Spleen (tissue), 11 donors: Measurements from ENCODE around the gene FBXO31. TPM values are rescaled to one million over a fixed set of nuclear protein-coding genes. Genes with fewer than 3 reads are reported as not detected.

Experiments
- DNase-seq: peaks from one replicate; pipeline ENCODE4 v3.0.0-alpha.2; 2020
- H3K27ac ChIP-seq, 8 donors: fragments of 200-600 bp; sonication (generic) in 7 of 8; 1 replicate in 4 of 8; 2 replicates in 4 of 8; pipeline versions ENCODE4 v1.5.0 to v1.8.0; 2016 to 2021; ENCODE audit warnings: inconsistent platforms in 4 of 8, mild to moderate bottlenecking in 4 of 8, moderate library complexity in 1 of 8
- H3K27me3 ChIP-seq, 7 donors: fragments of 200-600 bp; sonication (generic) in 6 of 7; replicated peaks in 1 of 7; 1 replicate in 4 of 7; 2 replicates in 3 of 7; pipeline versions ENCODE4 v1.5.0 to v1.8.0; 2016 to 2021; ENCODE audit warnings: inconsistent platforms in 3 of 7, mild to moderate bottlenecking in 1 of 7
- H3K36me3 ChIP-seq, 6 donors: fragments of 200-600 bp; sonication (generic) in 5 of 6; 1 replicate in 4 of 6; 2 replicates in 2 of 6; pipeline versions ENCODE4 v1.5.0 to v1.8.0; 2016 to 2021; ENCODE audit warnings: inconsistent platforms in 2 of 6
- H3K4me1 ChIP-seq, 6 donors: fragments of 200-600 bp; sonication (generic) in 5 of 6; 1 replicate in 3 of 6; 2 replicates in 3 of 6; pipeline versions ENCODE4 v1.5.0 to v1.8.0; 2016 to 2021; ENCODE audit warnings: inconsistent platforms in 3 of 6
- H3K4me3 ChIP-seq, 8 donors: fragments of 200-600 bp; sonication (generic) in 7 of 8; 1 replicate in 4 of 8; 2 replicates in 4 of 8; pipeline versions ENCODE4 v1.5.0 to v1.8.0; 2016 to 2021; ENCODE audit warnings: inconsistent platforms in 4 of 8, mild to moderate bottlenecking in 4 of 8, moderate library complexity in 2 of 8
- H3K9me3 ChIP-seq, 8 donors: fragments of 200-600 bp; sonication (generic) in 7 of 8; 1 replicate in 4 of 8; 2 replicates in 4 of 8; pipeline versions ENCODE4 v1.5.0 to v1.8.0; 2016 to 2021; ENCODE audit warnings: inconsistent platforms in 4 of 8
- POLR2A ChIP-seq, 3 donors: fragments of 450-650 bp; IDR thresholded peaks; one replicate each; pipeline ENCODE4 v1.5.1; 2017; ENCODE audit warnings: antibody characterized with exemption in 3 of 3, mild to moderate bottlenecking in 1 of 3
- POLR2AphosphoS5 ChIP-seq, 3 donors: sonication (generic); formaldehyde crosslinking; IDR thresholded peaks; one replicate each; pipeline ENCODE4 v1.5.1; 2017; ENCODE audit warnings: antibody characterized with exemption in 3 of 3
- WGBS, 5 donors: extraction: QIAGEN DNeasy Blood & Tissue Kit in 3 of 5; methylation state at CpG; one replicate each; pipeline versions ENCODE4 v1.1.5 to v1.1.7; 2013 to 2018; 5-methylcytosine and 5-hydroxymethylcytosine counted together
- intact Hi-C: fragments of 100-400 bp; cut with DNase I; formaldehyde crosslinking; loops from one replicate; pipeline ENCODE4 v1.15.0; 2023; ENCODE audit warnings: low total_unique reads
- polyA plus RNA-seq, 3 donors: library from polyadenylated mRNA; stranded (reverse); fragments of 200-250 nt; gene quantifications; one replicate each; pipeline ENCODE4 v1.2.1, GENCODE V29; 2013
- total RNA-seq, 7 donors: library from RNA; depleted of rRNA in 3 of 7; stranded (reverse); fragments of >200 nt in 3 of 7; fragmentation: NEBNext Ultra II Directional in 4 of 7; extraction: Animal tissue kit (Norgen Biotek cat#: 25700) in 4 of 7; gene quantifications; one replicate each; pipeline versions ENCODE4 v1.1.0 to v1.2.1, GENCODE V29; 2016 to 2021
- TF ChIP-seq, protein P1 (sequence below), 11 experiments: fragments of 200-600 bp in 7 of 11; fragments of 450-650 bp in 4 of 11; sonication (generic) in 4 of 11; IDR thresholded peaks in 8 of 11; conservative IDR thresholded peaks in 3 of 11; 1 replicate in 7 of 11; 2 replicates in 4 of 11; pipeline versions ENCODE4 v1.4.0 to v1.8.0; 2016 to 2021; ENCODE audit warnings: antibody characterized with exemption in 11 of 11, inconsistent platforms in 4 of 11, mild to moderate bottlenecking in 1 of 11
- donor health status: healthy with polysubstance abuse.
- donor health status: DM: no; HTN: no; CAD: no; lungs with moderate emphysema.
- donor health status: DM: no; HTN: no; CAD: no.
- donor health status: Bipolar disorder and iron deficiency.
- donor health status: healthy.
- donor health status: DM: no; HTN: no; CAD: no.
- donor health status: DM: yes; HTN: yes; CAD: no.

The FBXO31 gene
- total and polyA plus RNA-seq, 10 donors = 7.9 to 30.6 (median 26.7) TPM

DNA sequence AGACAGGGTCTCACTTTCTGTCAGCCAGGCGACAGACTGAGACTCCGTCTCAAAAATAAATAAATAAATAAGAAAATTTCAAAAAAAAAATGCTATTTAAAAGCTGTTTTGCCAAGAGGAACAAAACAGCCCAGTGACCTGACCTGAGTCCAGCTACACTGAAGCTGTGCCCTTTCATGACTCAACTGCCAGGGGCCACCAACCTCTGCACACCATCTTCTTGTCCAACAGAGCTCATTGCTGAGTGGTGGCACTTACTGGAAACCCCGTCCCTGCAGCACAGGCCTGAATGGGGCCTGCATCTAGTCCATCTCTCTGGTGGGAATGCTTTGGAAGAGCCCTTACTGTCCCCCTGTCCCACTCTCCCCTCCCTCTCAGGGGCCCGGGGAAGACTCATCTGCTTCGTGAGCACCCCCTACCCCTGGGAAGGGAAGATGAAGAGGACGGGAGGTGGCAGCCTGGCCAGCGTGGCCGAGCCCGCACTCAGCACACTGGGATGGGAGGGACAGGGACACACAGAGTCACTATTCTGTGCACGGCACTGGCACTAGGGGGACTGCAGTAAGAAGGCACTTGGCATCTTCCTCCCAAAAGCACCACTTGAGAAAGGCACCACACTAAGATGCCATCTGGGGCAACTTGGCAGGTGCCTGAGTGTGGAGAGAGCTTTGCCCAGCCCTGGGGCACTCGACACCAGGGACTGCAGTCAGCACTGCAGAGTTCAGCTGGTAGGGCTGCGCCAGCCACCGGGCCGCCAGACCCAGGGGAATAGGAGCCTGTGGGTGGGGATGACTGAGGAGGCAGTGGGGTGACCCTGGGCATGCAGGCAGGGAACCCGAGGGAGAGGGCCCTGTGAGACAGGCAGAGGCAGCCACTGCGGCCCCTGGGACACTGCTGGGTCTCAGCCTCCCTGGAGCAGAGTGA, 13.5 kb downstream of the FBXO31 start:
- intact Hi-C loops = no loop called here

DNA sequence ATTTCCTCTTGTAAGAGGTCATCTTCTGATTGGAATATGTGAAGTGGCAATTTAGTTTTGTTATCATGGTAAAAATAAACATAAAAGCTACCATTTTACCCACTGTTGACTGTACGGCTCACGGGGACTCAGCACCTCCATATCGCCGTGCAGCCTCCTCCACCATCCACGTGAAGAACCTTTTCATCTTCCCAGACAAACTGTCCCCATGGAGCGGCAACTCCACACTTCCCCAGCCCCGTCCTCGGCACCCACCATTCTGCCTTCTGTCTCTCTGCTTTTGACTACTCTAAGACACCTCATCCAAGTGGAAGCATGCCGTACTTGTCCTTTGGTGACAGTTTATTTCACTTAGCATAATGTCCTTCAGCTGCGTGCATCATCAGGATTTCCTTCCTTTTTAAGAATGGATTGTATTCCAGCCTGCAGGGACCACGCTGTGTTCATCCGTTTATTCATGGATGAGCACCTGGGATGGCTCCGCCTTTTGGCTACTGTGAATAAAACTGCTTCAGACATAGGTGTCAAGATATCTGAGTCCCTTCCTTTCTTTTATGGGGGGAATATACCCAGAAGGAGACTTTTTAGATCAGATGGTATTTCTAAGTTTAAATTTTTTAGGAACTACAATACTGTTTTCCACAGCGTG, 14.3 kb downstream of the FBXO31 start:
- Histone ChIP-seq H3K27ac (no peak overlapping the region), H3K4me1 (peaks cover 0 to 62% (median 32%) of the 10 kb centered on the region in 6 donors), H3K9me3 (no peaks in the 10 kb centered on the region), H3K4me3 (no peak overlapping the region), H3K27me3 (no peaks in the 10 kb centered on the region), H3K36me3 (peaks cover 0 to 31% (median 0%) of the 10 kb centered on the region in 6 donors)
- intact Hi-C loops = no loop called here
- TF ChIP-seq POLR2AphosphoS5 (IDR thresholded peaks at IDR 0.05) (no peak), POLR2A (IDR thresholded peaks at IDR 0.05) (no peak)
- TF ChIP-seq, protein P1, sequence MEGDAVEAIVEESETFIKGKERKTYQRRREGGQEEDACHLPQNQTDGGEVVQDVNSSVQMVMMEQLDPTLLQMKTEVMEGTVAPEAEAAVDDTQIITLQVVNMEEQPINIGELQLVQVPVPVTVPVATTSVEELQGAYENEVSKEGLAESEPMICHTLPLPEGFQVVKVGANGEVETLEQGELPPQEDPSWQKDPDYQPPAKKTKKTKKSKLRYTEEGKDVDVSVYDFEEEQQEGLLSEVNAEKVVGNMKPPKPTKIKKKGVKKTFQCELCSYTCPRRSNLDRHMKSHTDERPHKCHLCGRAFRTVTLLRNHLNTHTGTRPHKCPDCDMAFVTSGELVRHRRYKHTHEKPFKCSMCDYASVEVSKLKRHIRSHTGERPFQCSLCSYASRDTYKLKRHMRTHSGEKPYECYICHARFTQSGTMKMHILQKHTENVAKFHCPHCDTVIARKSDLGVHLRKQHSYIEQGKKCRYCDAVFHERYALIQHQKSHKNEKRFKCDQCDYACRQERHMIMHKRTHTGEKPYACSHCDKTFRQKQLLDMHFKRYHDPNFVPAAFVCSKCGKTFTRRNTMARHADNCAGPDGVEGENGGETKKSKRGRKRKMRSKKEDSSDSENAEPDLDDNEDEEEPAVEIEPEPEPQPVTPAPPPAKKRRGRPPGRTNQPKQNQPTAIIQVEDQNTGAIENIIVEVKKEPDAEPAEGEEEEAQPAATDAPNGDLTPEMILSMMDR (IDR thresholded peaks at IDR 0.05 in 8 of 11, conservative IDR thresholded peaks at IDR 0.05 in 3 of 11) = no peak
- peak; percentile 20 for DNase-seq
- WGBS, 5 donors = 76 to 87% (median 84%) methylated on average over 14 of the region's 14 CpGs

More for the DNA sequence above, 13.5 kb downstream of the FBXO31 start:
- Histone ChIP-seq H3K9me3 (no peaks in the 10 kb centered on the region), H3K4me3 (no peak overlapping the region), H3K4me1 (peaks cover 0 to 58% (median 27%) of the 10 kb centered on the region in 6 donors), H3K27ac (no peak overlapping the region), H3K27me3 (no peaks in the 10 kb centered on the region), H3K36me3 (peaks cover 0 to 30% (median 0%) of the 10 kb centered on the region in 6 donors)
- no peak for TF ChIP-seq POLR2AphosphoS5 (IDR thresholded peaks at IDR 0.05)
- no peak for TF ChIP-seq POLR2A (IDR thresholded peaks at IDR 0.05)
- TF ChIP-seq, protein P1 (IDR thresholded peaks at IDR 0.05 in 8 of 11, conservative IDR thresholded peaks at IDR 0.05 in 3 of 11) = no peak
- 85 to 89% (median 86%) methylated on average over 16 of the region's 16 CpGs for WGBS, 5 donors
- DNase-seq = peak; percentile 67

DNA sequence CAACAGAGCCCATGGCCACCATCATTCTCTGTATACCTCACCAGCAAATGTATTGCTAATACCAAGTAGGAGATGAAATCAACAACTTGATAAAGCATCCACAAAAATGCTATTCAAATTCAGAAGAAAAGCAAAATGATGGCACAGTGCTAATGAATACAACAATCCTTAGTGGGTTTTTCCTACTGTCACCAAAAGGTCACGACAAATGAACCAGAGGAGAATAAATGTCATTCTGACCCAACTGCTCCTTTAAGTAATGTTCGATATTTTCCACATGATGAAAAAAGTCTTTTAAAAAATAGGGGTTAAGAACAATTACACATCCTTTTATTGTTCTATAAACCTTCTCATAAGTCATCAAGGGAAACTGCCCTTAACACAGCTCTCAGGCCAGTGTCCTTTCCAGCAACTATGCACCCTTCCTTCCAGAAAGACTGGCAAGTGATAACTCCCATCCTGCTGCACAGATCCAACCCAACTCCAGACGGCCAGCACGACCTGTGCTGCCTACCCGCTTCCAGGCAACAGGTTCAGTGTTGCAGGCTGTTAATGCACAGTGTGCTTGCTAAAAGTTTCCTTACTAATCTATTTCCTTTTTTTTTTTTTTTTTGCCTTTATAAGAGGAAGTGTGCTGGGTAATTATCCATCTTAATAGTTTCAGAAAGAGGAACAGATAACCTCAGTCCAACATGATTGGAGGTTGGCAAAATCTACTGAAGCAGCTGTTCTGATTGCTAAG, 15.4 kb downstream of the FBXO31 start:
- no peaks in the 10 kb centered on the region for H3K9me3 ChIP-seq
- no peak for TF ChIP-seq POLR2AphosphoS5 (IDR thresholded peaks at IDR 0.05)
- TF ChIP-seq, protein P1 (IDR thresholded peaks at IDR 0.05 in 8 of 11, conservative IDR thresholded peaks at IDR 0.05 in 3 of 11) = no peak
- no peak for DNase-seq
- H3K4me3 ChIP-seq = no peak overlapping the region
- peaks cover 0 to 37% (median 0%) of the 10 kb centered on the region in 6 donors for H3K36me3 ChIP-seq
- H3K27me3 ChIP-seq = no peaks in the 10 kb centered on the region
- 37 to 46% (median 43%) methylated on average over 5 of the region's 5 CpGs for WGBS, 5 donors
- H3K27ac ChIP-seq = no peak overlapping the region
- peaks cover 0 to 67% (median 37%) of the 10 kb centered on the region in 6 donors for H3K4me1 ChIP-seq
- intact Hi-C loops = no loop called here
